ENCODE data around the gene GAL. TPM values are rescaled to one million over a fixed set of nuclear protein-coding genes. Genes with fewer than 3 reads are reported as not detected.

Gene GAL
- total RNA-seq, 4 donors from 2014 or later = 2.0 TPM; not detected in 3

- ATAC-seq (ENCODE audit: low FRiP score) (no peak), DNase-seq (ENCODE audit: low spot score) (no peak)
- no peak for TF ChIP-seq CTCF (IDR thresholded peaks at IDR 0.05)
Measured at GRCh38 chr11:68683536-68684384, 584 bp upstream of the GAL start.

GRCh38 chr11:68685656-68686380, 1.5 kb downstream of the GAL start:
- no peak for TF ChIP-seq CTCF (IDR thresholded peaks at IDR 0.05)
- ATAC-seq (ENCODE audit: low FRiP score) (no peak), DNase-seq (ENCODE audit: low spot score) (no peak)

- TF ChIP-seq CTCF (IDR thresholded peaks at IDR 0.05) = no peak
- DNase-seq (ENCODE audit: low spot score) = no peak
Measured at GRCh38 chr11:68686486-68686885, 2.1 kb downstream of the GAL start.

GRCh38 chr11:68687311-68687710, 3.0 kb downstream of the GAL start:
- no peak for ATAC-seq (ENCODE audit: low FRiP score)
- no peak for DNase-seq (ENCODE audit: low spot score)
- no peak for TF ChIP-seq CTCF (IDR thresholded peaks at IDR 0.05)

More at GRCh38 chr11:68686486-68686885, 2.1 kb downstream of the GAL start:
- no peak for ATAC-seq (ENCODE audit: low FRiP score)

GRCh38 chr11:68687986-68688385, 3.6 kb downstream of the GAL start:
- no peak for TF ChIP-seq CTCF (IDR thresholded peaks at IDR 0.05)
- DNase-seq (ENCODE audit: low spot score) = no peak
- ATAC-seq (ENCODE audit: low FRiP score) = no peak

- no peak for TF ChIP-seq CTCF (IDR thresholded peaks at IDR 0.05)
- no peak for DNase-seq (ENCODE audit: low spot score)
- ATAC-seq (ENCODE audit: low FRiP score) = no peak
Measured at GRCh38 chr11:68688881-68689280, 4.5 kb downstream of the GAL start.
